ENCODE results near the gene NCOR1. TPM values are rescaled to one million over a fixed set of nuclear protein-coding genes. Genes with fewer than 3 reads are reported as not detected.
"Not testable (repeated sequence)": the region's sequence is repeated elsewhere in the genome, so short reads cannot be mapped to it uniquely, and the experiment has no call there.

The NCOR1 gene
- total RNA-seq, 2 experiments from 2014 or later, result 68.0 to 134 TPM

DNA sequence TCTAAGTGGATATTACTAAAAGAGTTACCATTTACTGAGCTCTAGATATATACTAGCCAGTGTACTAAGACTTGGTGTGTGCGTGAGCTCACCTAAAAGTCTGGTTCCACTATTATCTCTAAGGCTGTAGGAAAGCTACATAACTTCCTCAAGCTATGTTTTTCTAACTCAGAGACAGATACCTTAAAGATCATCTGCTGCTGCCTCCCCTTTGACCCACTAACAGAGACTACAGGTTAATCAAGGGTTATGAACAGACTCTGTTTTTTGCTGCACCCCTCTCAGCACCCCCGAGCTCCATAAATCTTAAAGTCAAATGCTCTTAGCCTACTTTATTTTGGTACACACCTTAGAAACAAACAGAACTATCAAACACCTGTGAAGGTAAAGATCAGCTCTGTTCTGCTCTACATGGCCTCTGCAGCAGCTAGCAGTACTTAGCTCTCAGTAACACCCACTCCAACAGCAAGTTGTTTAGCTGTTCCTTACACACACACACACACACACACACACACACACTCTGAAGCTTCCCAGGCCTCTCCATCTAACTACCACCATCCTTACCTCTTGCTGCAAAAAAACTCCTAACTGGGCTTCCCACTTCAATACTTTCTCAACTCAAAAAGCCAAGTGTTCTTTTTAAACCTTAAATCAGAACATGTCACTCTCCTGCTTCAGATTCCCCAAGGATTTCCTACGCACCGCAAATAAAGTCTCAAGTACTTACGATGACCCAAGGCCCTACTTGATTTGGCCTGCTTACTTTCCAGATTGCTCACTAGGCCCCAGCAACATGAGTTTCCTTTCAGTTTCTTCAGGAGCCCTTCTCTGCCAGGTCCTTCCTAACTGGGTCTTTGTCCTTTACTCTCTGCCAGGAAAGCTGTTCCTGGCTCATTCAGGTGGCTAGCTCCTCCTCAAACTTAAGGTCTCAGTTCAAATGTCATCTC lies 12.5 kb downstream of the NCOR1 start:
- H3K27ac ChIP-seq (ENCODE audit: low read depth, low read length, poor library complexity, severe bottlenecking); H2AFZ ChIP-seq (ENCODE audit: low read length); CTCF ChIA-PET (ENCODE audit: unreplicated experiment); H3K4me3 ChIP-seq (ENCODE audit: low read depth, low read length, poor library complexity, severe bottlenecking); H3K36me3 ChIP-seq (ENCODE audit: insufficient read depth, low read length); H3K9me2 ChIP-seq (ENCODE audit: insufficient read depth, low read length); H4K20me1 ChIP-seq (ENCODE audit: insufficient read depth, low read length); H3K9me3 ChIP-seq (ENCODE audit: low read length); DNase-seq (ENCODE audit: low spot score); intact Hi-C loops (cut with micrococcal nuclease; ENCODE audit: unreplicated experiment); BruUV-seq (replicated peaks): not testable (repeated sequence)
- Histone ChIP-seq H3K4me2 (ENCODE audit: low read length) (peak overlapping the region; percentile 12; the same call in 1 of the 2 replicates), H3K79me2 (ENCODE audit: insufficient read depth, low read depth, low read length) (peaks cover 80% of the 10 kb centered on the region), H3K4me1 (ENCODE audit: insufficient read depth, low read length, poor library complexity, severe bottlenecking) (peaks cover 26% of the 10 kb centered on the region)
- POLR2A ChIA-PET, result interaction anchor here (0.6 to 1.8 kb wide), 6 partner anchors 11 to 1056 kb away, joined by 3 to 8 read pairs (median 3); partner anchors contain the start of gene PIGL

DNA sequence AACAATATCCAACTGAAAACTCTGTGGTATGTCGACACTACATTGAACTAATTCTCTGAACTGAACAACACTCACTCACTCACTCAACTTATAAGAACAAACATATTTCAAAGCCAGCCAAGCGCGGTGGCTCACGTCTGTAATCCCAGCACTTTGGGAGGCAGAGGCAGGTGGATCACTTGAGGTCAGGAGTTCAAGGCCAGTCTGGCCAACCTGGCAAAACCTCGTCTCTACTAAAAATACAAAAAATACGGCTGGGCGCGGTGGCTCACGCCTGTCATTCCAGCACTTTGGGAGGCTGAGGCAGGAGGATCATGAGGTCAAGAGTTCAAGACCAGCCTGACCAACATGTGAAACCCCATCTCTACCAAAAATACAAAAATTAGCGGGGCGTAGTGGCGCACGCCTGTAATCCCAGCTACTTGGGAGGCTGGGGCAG lies 13.6 kb downstream of the NCOR1 start:
- Histone ChIP-seq H3K79me2 (ENCODE audit: insufficient read depth, low read depth, low read length) (peaks cover 85% of the 10 kb centered on the region), H3K4me1 (ENCODE audit: insufficient read depth, low read length, poor library complexity, severe bottlenecking) (peaks cover 26% of the 10 kb centered on the region)
- H3K4me3 ChIP-seq (ENCODE audit: low read depth, low read length, poor library complexity, severe bottlenecking); DNase-seq (ENCODE audit: low spot score); H3K9me3 ChIP-seq (ENCODE audit: low read length); CTCF ChIA-PET (ENCODE audit: unreplicated experiment); H2AFZ ChIP-seq (ENCODE audit: low read length); H3K9me2 ChIP-seq (ENCODE audit: insufficient read depth, low read length); H3K27ac ChIP-seq (ENCODE audit: low read depth, low read length, poor library complexity, severe bottlenecking); H4K20me1 ChIP-seq (ENCODE audit: insufficient read depth, low read length); H3K4me2 ChIP-seq (ENCODE audit: low read length); H3K36me3 ChIP-seq (ENCODE audit: insufficient read depth, low read length); BruUV-seq (replicated peaks); intact Hi-C loops (cut with micrococcal nuclease; ENCODE audit: unreplicated experiment): not testable (repeated sequence)
- POLR2A ChIA-PET, result interaction anchor here (0.7 to 1.8 kb wide), 4 partner anchors 12 to 168 kb away, joined by 3 to 8 read pairs (median 4); partner anchors contain the start of gene PIGL

DNA sequence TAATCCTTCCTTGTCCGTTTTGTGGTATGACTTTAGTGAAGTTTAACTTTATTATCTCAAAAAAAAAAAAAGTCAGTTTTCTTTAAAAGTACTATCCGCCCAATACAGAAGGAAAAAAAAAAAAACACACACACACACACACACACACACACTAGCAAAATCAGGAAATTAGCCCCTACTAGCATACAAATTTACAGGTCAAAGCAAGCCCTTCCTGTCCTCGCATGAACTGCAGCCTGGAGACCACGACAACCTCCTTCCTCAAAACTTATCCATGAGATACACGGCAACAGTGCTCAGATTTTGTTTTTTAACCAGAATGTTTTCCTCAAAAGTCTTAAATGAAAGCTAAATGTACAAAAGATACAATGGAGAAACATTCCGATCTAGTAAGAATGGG lies 16.2 kb downstream of the NCOR1 start:
- ChIA-PET POLR2A (interaction anchor here (0.7 kb wide), 3 partner anchors 15 to 120 kb away, joined by 4 to 5 read pairs (median 4); partner anchors contain the start of gene PIGL), CTCF (ENCODE audit: unreplicated experiment) (no interaction called here)
- no TSS peak for BruUV-seq (replicated peaks)
- Histone ChIP-seq H3K9me3 (ENCODE audit: low read length) (no peaks in the 10 kb centered on the region), H3K4me1 (ENCODE audit: insufficient read depth, low read length, poor library complexity, severe bottlenecking) (peaks cover 26% of the 10 kb centered on the region), H3K36me3 (ENCODE audit: insufficient read depth, low read length) (peaks cover 12% of the 10 kb centered on the region), H3K27ac (ENCODE audit: low read depth, low read length, poor library complexity, severe bottlenecking) (peak overlapping the region; percentile 37), H3K4me3 (ENCODE audit: low read depth, low read length, poor library complexity, severe bottlenecking) (peak overlapping the region; percentile 40), H3K79me2 (ENCODE audit: insufficient read depth, low read depth, low read length) (peaks cover 67% of the 10 kb centered on the region), H2AFZ (ENCODE audit: low read length) (peak overlapping the region; percentile 30; the same call in 1 of the 2 replicates), H3K9me2 (ENCODE audit: insufficient read depth, low read length) (no peaks in the 10 kb centered on the region), H4K20me1 (ENCODE audit: insufficient read depth, low read length) (0 out of 2 replicates have a peak, but pooled peaks cover 4% of the 10 kb centered on the region), H3K4me2 (ENCODE audit: low read length) (peak overlapping the region; percentile 73)
- peak; percentile 74 for DNase-seq (ENCODE audit: low spot score)
- TF ChIP-seq EZH2phosphoT487 (IDR thresholded peaks at IDR 0.05; ENCODE audit: borderline replicate concordance, low read depth, low read length), result no peak
- TF ChIP-seq, protein P1, sequence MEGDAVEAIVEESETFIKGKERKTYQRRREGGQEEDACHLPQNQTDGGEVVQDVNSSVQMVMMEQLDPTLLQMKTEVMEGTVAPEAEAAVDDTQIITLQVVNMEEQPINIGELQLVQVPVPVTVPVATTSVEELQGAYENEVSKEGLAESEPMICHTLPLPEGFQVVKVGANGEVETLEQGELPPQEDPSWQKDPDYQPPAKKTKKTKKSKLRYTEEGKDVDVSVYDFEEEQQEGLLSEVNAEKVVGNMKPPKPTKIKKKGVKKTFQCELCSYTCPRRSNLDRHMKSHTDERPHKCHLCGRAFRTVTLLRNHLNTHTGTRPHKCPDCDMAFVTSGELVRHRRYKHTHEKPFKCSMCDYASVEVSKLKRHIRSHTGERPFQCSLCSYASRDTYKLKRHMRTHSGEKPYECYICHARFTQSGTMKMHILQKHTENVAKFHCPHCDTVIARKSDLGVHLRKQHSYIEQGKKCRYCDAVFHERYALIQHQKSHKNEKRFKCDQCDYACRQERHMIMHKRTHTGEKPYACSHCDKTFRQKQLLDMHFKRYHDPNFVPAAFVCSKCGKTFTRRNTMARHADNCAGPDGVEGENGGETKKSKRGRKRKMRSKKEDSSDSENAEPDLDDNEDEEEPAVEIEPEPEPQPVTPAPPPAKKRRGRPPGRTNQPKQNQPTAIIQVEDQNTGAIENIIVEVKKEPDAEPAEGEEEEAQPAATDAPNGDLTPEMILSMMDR (conservative IDR thresholded peaks at IDR 0.05; ENCODE audit: low read length), result no peak
- intact Hi-C loops (cut with micrococcal nuclease; ENCODE audit: unreplicated experiment), result no loop called here

Data from OCI-LY7 (cell line).